GM12875 (cell line): Measurements from ENCODE around the gene SOAT2.

ENCODE experiments used
- H3K4me3 ChIP-seq: one replicate; pipeline ENCODE4 v1.5.1; 2011; ENCODE audit warnings: low read depth, low read length, control low read depth
- TF ChIP-seq, protein P1 (sequence below): IDR thresholded peaks from 2 replicates; pipeline ENCODE4 v1.5.1; 2011; ENCODE audit warnings: low read depth, mild to moderate bottlenecking, control low read depth, inconsistent platforms, low read length, moderate library complexity, borderline replicate concordance; ENCODE audit not compliant: insufficient read depth

SOAT2 gene

DNA sequence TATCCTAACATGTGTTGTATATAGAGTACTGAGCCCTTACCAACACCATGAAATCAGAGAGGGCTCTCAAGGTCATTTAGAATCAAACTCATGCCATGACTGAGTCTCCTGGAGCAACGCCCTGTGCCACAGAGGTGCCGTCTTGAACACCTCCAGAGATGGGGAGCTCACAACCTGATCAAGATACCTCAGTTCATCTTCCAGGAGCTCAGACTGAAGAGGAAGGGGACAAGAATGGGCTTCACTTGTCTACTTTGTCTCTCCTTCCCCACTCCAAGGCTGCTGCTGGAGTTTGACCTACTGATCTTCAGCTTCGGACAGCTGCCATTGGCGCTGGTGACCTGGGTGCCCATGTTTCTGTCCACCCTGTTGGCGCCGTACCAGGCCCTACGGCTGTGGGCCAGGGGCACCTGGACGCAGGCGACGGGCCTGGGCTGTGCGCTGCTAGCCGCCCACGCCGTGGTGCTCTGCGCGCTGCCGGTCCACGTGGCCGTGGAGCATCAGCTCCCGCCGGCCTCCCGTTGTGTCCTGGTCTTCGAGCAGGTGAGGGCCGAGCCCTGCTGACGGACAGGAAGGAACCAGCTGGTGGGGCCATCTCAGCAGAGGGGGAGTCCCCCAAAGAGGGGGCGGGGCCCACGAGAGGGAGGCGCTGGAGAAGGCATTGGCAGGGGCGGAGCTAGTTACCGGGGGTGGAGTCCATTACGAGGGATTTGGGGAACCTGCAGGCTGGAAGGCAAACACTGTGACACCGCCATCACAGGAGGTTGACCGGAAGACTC lies 12.0 kb downstream of the SOAT2 start:
- no peak overlapping the region for H3K4me3 ChIP-seq
- TF ChIP-seq, protein P1, sequence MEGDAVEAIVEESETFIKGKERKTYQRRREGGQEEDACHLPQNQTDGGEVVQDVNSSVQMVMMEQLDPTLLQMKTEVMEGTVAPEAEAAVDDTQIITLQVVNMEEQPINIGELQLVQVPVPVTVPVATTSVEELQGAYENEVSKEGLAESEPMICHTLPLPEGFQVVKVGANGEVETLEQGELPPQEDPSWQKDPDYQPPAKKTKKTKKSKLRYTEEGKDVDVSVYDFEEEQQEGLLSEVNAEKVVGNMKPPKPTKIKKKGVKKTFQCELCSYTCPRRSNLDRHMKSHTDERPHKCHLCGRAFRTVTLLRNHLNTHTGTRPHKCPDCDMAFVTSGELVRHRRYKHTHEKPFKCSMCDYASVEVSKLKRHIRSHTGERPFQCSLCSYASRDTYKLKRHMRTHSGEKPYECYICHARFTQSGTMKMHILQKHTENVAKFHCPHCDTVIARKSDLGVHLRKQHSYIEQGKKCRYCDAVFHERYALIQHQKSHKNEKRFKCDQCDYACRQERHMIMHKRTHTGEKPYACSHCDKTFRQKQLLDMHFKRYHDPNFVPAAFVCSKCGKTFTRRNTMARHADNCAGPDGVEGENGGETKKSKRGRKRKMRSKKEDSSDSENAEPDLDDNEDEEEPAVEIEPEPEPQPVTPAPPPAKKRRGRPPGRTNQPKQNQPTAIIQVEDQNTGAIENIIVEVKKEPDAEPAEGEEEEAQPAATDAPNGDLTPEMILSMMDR = no peak

DNA sequence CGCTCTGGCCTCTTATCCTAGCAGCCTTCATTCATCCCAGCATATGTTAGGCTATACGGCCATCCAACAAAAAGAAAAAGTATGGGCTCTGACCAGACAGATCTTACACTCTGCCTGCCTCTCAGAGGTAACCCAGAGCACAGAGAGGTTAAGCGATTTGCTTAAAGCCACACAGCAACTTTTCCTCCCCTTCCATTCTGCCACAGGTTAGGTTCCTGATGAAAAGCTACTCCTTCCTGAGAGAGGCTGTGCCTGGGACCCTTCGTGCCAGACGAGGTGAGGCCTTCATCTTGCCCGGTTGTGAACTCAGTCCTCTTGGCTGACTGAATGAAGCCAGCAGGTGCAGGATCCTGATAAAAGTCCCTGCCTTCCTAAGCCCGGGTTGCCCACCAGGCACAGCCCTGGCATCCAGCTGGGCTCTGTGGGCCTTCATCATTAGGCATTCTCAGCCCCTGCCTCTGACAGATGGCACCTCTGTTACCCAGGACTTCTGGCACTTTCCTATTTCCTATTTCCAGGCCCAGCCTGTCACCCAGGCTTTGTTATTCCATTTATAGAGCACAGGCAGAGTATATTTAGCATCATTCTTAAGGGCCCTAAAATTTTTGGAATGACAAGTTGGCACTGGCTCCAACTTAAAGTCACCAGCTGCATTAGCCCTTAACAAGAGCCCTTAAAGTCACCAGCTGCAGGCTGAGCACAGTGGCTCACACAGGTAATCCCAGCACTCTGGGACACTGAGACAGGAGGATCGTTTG lies 12.8 kb downstream of the SOAT2 start:
- no peak overlapping the region for H3K4me3 ChIP-seq
- TF ChIP-seq, protein P1 = no peak

DNA sequence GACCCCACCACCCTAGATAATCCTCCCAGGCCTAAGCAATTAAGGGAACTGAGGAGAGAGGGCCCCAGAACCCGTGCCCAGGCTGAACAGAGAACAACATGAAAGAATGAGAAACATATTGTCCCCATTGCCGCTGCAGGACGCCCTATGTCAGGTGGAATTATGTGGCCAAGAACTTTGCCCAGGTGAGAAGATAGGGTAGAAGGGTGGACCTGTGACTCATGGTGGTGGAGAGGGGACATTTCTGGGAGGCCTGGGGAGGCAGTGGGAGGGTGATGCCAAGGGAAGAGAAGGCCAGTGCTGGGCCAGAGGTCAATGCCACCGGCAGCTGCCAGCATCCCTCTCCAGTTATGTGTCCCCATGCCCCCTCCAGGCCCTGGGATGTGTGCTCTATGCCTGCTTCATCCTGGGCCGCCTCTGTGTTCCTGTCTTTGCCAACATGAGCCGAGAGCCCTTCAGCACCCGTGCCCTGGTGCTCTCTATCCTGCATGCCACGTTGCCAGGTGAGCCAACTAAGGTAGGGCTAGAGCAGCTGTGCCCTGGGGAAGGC lies 15.5 kb downstream of the SOAT2 start:
- H3K4me3 ChIP-seq = no peak overlapping the region
- TF ChIP-seq, protein P1 = no peak

DNA sequence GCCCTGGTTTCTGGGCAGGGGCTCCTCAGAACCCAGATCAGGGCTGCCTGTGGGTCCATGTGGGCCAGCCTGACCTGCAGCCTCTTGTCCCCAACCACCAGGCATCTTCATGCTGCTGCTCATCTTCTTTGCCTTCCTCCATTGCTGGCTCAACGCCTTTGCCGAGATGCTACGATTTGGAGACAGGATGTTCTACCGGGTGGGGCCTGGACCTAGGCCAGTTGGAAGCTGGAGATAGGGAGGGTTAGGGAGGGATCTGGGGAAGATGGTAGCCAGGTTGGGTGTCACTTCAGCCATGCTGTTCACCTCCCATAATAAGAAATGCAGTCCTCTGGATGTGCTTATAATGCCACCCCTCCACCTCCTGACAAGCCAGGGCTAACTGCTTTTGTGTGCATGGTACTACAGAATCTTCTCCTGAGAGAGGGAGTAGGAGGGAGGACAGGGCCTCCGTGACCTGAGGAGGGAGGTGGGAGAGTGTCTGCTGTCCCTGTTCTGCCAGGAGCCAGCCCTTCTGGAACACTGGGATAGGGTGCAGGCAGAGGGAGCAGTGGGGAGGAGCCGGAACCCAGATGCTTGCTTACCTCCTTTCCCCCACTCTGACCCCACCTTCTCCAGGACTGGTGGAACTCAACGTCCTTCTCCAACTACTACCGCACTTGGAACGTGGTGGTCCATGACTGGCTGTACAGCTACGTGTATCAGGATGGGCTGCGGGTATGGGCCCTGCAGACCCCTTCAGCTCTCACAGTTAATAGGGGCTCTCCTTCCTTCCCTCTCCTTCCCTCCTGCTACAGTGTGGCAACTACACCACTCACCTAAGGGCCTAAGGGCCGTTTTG lies 17.6 kb downstream of the SOAT2 start:
- no peak overlapping the region for H3K4me3 ChIP-seq
- TF ChIP-seq, protein P1 = no peak

DNA sequence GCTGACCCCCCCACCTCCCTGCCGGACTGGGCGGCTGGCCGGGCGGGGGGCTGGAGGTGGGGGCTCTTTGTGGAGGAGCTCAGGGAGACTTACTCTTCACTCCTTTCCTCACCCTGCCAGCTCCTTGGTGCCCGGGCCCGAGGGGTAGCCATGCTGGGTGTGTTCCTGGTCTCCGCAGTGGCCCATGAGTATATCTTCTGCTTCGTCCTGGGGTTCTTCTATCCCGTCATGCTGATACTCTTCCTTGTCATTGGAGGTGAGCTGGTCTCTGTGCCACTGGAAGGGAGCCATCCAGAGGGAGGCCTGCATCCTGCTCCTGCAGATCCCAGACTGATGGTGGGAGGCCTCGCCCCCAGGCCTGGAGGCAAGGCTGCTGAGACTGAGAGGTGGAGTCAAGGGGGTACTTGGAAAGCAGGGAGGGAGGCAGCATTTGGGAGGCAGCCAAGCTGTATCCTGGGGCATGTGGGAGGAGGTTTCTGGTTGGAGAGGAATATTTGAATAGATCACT lies 19.7 kb downstream of the SOAT2 start:
- TF ChIP-seq, protein P1 = no peak
- H3K4me3 ChIP-seq = no peak overlapping the region

DNA sequence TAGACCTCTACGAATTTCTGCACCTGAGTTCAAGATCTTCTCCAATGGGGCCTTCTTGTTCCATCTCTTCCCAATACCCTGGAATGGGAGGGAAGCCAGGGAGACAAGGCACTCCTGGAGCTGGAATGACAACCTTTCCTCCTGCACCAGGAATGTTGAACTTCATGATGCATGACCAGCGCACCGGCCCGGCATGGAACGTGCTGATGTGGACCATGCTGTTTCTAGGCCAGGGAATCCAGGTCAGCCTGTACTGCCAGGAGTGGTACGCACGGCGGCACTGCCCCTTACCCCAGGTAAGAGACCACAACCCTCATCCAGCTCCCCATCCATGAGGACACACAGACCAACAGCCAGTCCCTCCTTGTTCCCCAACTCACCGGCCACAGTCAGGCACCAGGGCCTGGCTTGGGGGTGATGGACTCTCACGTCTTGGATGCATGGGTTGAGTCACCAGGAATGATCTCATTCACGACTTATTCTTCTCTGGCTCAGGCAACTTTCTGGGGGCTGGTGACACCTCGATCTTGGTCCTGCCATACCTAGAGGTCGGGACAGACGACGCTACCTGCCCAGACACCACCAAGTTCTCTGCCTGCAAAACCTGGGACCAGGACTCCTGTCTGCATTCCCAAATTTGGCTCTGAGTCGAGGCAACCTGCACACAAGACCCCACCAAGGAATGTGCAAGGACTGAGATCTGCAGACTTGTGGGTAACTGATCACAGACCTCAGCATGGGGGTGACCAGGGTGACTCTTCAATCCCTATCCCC lies 20.5 kb downstream of the SOAT2 start:
- no peak overlapping the region for H3K4me3 ChIP-seq
- TF ChIP-seq, protein P1 = no peak
